Stimulated activated CD4-positive, alpha-beta T cell treated with anti-CD3 and anti-CD28 coated beads, Interleukin-4, amount 100 ng/mL, for 48 hours (primary cell): ENCODE results near the gene MAGEB2.
"Not testable (repeated sequence)": the region's sequence is repeated elsewhere in the genome, so short reads cannot be mapped to it uniquely, and the experiment has no call there.

ENCODE experiments used
- DNase-seq, 2 donors: peaks; one replicate each; pipeline ENCODE4 v3.0.0-alpha.2; 2020; ENCODE audit warnings: low read depth in 2 of 2

Gene MAGEB2

GRCh38 chrX:30215357-30215843 is at the start of gene MAGEB2:
Gene MAGEB2 (plus strand): TSS chrX:30215563. CDS start chrX:30218581, 3,018 bp downstream.
- DNase-seq, result no peak

GRCh38 chrX:30170900-30171299 is 44.5 kb upstream of the MAGEB2 start:
- no peak for DNase-seq

GRCh38 chrX:30181353-30181752 is 34.0 kb upstream of the MAGEB2 start:
- DNase-seq, result no peak

DNA sequence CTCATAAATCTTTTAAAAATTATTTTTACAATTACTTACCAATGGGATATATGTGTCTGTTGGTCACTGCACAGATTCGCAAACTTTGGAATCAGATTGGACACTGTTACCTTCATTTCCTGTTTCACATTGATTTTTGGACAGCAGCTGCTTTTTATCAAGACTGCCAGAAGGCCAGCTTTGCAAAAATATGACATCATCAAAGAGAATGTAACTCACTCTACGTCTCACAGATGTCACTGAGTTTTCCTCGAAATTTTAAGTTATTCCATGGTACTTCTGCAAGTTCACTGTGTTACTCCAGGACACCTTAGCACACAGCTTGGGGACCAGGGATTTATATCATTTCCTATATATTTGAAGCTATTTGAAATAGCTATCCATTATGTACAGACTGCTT is 31.8 kb upstream of the MAGEB2 start:
- DNase-seq, result no peak

- no peak for DNase-seq
These were observed 24.9 kb upstream of the MAGEB2 start for GRCh38 chrX:30190426-30190825.

DNA sequence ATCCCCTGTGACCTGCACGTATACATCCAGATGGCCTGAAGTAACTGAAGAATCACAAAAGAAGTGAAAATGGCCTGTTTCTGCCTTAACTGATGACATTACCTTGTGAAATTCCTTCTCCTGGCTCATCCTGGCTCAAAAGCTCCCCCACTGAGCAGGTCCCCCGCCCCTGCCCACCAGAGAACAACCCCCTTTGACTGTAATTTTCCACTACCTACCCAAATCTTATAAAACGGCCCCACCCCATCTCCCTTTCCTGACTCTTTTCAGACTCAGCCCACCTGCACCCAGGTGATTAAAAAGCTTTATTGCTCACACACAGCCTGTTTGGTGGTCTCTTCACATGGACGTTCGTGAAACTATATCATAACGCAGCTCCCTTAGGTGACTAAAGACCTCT is 21.5 kb upstream of the MAGEB2 start:
- not testable (repeated sequence) for DNase-seq

GRCh38 chrX:30196322-30196721 is 19.0 kb upstream of the MAGEB2 start:
- no peak for DNase-seq

- no peak for DNase-seq
These were observed 3.2 kb upstream of the MAGEB2 start for GRCh38 chrX:30212172-30212571.

DNA sequence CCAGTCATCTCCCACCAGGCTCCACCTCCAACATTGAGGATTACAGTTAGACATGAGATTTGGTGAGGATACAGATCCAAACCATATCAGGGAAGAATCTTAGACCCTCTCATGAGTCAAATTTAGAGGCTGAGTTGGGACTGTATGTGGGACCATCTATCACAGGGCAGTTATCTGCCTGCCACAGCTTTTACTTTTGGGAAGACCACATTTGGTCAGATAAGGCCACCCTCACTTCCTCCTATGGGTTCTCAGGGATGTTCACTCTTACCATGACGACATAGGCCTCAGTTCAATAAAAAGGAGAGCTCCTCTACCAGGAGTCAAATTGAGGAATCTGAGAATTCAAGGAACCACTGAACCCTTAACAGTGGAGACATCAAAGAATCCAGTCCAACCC is 2.1 kb downstream of the MAGEB2 start:
- DNase-seq, result no peak

GRCh38 chrX:30219372-30219771 is 4.0 kb downstream of the MAGEB2 start:
- no peak for DNase-seq

- DNase-seq, result no peak
These were observed 5.3 kb downstream of the MAGEB2 start for GRCh38 chrX:30220661-30221060.

GRCh38 chrX:30224536-30224935 is 9.2 kb downstream of the MAGEB2 start:
- no peak for DNase-seq

- DNase-seq, result no peak
These were observed 13.2 kb downstream of the MAGEB2 start for GRCh38 chrX:30228526-30228925.

GRCh38 chrX:30230395-30230794 is 15.0 kb downstream of the MAGEB2 start, which contains the start of gene MAGEB3:
Gene MAGEB3 (plus strand): TSS chrX:30230657. CDS start chrX:30235925, 5,268 bp downstream.
- no peak for DNase-seq

DNA sequence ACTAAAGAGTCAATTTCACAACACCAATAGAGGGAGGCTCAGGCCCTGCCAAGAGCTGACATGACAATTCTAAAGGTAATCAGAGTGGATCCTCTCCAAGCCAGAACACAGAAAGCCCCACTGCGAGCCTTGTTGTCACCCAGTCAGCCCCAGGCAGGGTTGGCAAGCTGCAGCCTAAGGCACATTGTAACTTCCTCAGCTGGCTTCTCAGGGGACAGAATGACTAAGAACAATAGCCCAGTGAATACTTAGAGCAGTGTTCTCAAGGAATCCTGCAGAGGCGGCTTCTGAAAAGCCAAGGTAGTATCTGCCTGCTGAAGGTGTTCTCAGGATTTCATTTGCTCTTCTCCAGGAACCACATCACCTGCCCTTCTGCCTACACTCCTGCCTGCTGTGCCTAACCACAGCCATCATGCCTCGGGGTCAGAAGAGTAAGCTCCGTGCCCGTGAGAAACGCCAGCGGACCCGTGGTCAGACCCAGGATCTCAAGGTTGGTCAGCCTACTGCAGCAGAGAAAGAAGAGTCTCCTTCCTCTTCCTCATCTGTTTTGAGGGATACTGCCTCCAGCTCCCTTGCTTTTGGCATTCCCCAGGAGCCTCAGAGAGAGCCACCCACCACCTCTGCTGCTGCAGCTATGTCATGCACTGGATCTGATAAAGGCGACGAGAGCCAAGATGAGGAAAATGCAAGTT is 26.5 kb downstream of the MAGEB2 start, which contains the start of gene MAGEB4:
TSS of gene MAGEB4 (plus strand) at position 277 of the 692 bp plus-strand sequence. CDS start at position 413, 136 bp downstream.
- DNase-seq, result no peak

GRCh38 chrX:30246769-30247489 is 31.6 kb downstream of the MAGEB2 start, which contains the start of gene MAGEB1:
Gene MAGEB1 (plus strand): TSS chrX:30247146. CDS start chrX:30250494, 3,348 bp downstream.
- DNase-seq, result no peak

DNA sequence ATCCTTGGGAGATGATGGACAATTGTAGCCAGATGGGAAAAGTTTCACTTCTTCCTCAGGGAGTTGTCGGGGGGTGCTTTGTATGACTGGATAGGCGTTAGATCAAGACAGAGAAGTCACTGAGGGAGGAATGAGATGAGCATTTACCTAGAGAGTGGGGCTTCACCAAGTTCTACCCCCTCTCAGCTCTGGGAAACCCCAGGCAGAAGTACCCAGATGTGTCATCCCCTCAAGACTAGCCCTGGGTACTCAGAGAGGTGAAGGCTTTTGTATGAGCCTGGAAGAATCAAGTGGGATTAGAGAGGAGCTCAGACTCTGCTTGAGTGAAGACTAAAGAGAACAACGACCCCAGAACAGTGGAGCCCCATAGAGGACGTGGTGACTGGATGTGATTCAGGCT is 33.5 kb downstream of the MAGEB2 start:
- no peak for DNase-seq

- no peak for DNase-seq
These were observed 37.9 kb downstream of the MAGEB2 start for GRCh38 chrX:30253257-30253656.

GRCh38 chrX:30259927-30260326 is 44.6 kb downstream of the MAGEB2 start:
- no peak for DNase-seq

- no peak for DNase-seq
These were observed 45.6 kb downstream of the MAGEB2 start for GRCh38 chrX:30261012-30261411.

DNA sequence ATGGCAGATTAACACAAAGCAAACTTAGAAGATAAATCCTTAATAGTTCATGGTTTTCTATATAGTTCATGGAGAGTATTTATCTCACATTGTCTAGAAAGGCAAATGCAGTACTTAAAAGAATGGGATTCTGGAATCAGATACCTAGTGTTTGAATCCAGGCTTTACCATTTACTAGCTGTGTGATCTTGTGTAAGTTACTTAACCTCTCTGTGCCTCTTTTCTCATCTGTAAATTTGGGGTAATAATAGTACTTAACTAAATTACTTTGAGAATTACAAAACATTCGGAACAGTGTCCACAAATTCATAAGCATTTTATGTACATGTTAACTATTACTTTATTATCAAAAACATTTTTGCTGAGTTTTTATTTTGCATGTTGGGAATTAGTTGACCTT is 47.4 kb downstream of the MAGEB2 start:
- no peak for DNase-seq
